ENCODE measurements around the gene ITGA4.

ITGA4 gene

DNA sequence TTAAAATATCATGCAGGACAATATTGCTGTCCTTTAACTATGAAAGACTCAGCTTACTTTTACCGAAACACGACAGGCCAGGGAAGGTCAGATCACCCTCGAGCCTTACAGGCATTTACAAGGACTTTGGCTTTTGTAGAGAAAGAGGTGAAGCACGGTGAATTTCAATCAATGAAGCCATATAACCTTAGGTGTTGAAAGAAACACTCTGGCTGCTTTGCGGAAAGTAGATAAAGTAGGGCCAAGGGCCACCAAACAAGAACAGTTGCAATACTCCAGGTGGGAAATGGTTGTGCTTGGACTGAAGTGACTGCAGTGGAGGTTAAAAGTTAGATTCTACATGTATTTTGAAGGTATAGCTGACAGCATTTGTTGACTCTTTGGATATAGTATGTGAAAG, 119.2 kb downstream of the ITGA4 start:
- no peak for DNase-seq

DNA sequence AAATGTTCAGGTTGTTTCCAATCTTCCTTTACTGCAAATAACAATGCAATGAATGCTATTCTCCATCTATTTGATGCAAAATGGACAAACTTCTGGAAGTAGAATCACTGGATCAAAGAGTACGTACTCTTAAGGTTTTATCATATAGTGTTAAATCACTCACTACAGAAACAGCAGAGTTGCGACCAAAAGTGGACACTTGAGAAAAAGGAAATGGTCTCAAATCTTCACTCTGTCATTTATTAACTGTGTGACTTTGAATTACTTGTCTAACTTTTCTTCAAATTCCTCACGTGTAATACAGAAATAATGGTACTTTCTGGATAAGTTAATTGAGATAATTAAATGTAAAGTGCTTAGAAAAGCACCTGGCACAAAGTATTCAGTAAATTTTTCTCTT, 121.6 kb downstream of the ITGA4 start:
- no peak for DNase-seq

DNA sequence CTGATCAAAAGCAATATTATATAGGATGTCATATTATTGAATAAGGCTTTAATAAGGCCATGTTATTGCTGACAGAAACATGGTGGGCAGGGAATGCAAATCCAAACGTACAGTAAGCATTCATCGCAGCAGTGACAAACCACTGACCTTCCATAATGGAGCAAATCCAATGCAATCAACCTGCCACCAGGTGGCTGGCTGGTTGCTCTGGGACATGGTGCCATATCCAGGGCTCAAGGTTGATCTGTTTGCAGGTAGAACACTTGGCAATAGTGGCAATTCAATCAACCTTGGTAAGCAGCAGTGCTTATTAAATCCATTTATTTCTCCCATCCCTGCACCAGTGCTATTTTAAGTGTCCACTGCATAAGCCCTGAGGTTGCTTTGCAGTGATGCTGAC, 124.3 kb downstream of the ITGA4 start:
- DNase-seq = no peak

DNA sequence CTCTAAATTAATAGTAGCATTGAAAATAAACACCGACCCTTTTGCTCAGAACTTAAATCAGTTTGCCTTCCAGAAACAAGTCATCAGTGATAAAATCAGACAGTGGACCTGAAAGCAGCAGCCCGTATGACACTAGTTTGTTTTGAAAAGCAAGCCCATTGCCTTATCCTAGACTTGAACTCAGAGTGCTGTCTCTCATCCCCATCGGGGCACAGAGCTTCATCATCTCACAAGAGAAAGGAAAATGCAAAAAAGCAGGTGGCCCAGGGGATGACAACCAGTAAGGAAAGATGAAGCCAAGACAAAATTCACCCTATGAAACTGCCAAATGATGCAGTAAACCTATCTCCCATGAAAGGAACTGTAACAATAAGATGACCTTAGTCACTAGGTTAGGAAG, 128.5 kb downstream of the ITGA4 start:
- no peak for DNase-seq
